Uterus (tissue), 2 donors: ENCODE measurements around the gene ICAM3.

Experiments
- POLR2A ChIP-seq, 2 donors: fragments of 450-650 bp; IDR thresholded peaks; one replicate each; pipeline ENCODE4 v1.6.1; 2016; ENCODE audit warnings: antibody characterized with exemption in 2 of 2, mild to moderate bottlenecking in 1 of 2, moderate library complexity in 1 of 2
- TF ChIP-seq, protein P1 (sequence below), 4 experiments: fragments of 200-600 bp in 2 of 4; fragments of 450-650 bp in 2 of 4; sonication (generic) in 2 of 4; IDR thresholded peaks; one replicate each; pipeline ENCODE4 v1.5.1; 2016 to 2019; ENCODE audit warnings: antibody characterized with exemption in 4 of 4, mild to moderate bottlenecking in 2 of 4, moderate library complexity in 1 of 4

DNA sequence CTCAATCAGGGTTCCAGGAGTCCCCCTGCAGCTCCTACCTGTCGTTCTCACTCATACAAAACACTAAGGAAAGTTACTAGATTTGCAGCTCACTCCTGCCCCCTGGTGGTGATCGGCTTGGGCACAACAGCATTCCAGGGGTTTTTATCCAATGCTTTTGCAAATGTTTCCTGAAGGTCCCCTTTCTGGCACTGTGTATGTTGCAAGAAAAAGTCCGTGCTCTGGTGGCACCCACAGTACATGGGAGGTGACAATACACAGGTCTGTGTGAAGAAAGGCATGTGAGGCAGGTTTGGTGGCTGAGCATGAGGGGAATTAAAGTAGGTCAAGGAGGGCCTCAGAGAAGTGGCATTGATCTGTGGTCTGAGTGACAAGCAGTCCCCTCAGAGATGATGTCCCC, 49.5 kb upstream of the ICAM3 start:
- TF ChIP-seq, protein P1, sequence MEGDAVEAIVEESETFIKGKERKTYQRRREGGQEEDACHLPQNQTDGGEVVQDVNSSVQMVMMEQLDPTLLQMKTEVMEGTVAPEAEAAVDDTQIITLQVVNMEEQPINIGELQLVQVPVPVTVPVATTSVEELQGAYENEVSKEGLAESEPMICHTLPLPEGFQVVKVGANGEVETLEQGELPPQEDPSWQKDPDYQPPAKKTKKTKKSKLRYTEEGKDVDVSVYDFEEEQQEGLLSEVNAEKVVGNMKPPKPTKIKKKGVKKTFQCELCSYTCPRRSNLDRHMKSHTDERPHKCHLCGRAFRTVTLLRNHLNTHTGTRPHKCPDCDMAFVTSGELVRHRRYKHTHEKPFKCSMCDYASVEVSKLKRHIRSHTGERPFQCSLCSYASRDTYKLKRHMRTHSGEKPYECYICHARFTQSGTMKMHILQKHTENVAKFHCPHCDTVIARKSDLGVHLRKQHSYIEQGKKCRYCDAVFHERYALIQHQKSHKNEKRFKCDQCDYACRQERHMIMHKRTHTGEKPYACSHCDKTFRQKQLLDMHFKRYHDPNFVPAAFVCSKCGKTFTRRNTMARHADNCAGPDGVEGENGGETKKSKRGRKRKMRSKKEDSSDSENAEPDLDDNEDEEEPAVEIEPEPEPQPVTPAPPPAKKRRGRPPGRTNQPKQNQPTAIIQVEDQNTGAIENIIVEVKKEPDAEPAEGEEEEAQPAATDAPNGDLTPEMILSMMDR (IDR thresholded peaks at IDR 0.05), result peak; percentile 88 to 91 (median 88)
- no peak for TF ChIP-seq POLR2A (IDR thresholded peaks at IDR 0.05)
